HG03439 (cell line): ENCODE results near the gene IFI16.
A peak's percentile ranks its signal among the peaks of the same experiment; 100 is the strongest.

ENCODE experiments used
- ATAC-seq: cut with Tn5 transposase; IDR thresholded peaks from one replicate; pipeline ENCODE4 v1.9.1; 2021; ENCODE audit warnings: mild to moderate bottlenecking, moderate library complexity; ENCODE audit not compliant: unreplicated experiment

IFI16 gene

DNA sequence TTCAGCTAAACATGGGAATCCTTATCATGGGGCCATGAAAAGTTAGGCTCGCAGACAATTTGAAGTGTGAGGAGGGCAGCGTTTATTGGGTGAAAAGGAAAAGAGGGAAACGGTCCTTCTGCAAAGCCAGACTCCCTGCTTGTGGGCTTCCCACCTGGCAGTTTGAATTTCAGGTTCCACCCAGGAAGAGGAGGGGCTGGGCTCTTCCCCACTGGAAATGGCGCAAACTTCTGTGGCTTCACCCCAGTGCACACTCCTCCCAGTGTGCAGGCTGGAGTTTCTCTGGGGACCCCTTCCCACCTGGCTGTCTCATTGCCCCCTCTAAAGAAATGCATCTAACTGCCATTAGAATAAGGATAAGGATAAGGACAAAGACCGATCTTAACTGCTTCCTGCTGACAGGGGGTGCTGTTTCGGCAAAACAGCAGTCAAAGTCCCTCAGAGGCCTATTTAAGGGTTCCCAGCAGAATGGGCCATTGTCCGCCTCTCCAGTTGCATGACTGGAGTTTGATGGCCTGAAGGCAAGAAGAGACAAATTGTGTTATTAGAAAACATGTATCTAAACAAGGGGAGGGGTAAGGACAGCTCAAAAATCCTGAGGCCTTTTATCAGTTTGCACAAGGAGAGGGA lies 46.5 kb downstream of the IFI16 start:
- ATAC-seq = no peak

DNA sequence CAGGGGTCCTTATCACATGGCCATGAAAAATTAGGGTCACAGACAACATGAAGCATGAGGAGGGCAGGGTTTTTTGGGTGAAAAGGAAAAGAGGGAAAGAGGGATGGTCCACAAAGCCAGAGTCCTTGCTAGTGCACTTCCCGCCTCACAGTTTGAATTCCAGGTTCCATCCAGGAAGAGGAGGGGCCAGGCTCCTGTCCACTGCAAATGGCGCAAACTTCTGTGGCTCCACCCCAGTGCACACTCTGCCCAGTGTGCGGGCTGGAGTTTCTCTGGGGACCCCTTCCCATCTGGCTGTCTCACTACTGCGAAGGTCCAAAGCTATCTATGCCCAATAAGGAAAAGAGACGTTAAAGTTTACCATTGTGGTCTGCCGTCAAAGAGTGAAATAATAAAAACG lies 49.0 kb downstream of the IFI16 start:
- ATAC-seq = no peak

DNA sequence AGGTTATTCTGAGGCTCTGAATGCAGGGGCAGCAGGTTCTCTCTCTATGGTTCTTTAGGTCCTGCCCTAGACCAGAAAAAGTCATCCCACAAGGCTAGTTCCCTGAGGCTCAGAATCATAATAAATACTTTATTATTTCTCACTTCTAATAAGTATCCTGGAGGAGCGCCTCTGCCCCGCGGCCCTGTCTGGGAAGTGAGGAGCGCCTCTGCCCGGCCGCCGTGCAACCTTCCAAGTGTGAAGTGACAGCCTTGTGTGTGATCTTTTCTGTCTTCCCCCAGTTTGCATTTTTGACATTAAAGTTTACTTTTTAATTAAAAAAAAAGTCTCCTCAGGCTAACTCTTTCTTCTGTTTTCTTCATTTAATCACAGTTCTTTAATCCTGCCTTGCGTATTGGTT lies 55.4 kb downstream of the IFI16 start:
- no peak for ATAC-seq

DNA sequence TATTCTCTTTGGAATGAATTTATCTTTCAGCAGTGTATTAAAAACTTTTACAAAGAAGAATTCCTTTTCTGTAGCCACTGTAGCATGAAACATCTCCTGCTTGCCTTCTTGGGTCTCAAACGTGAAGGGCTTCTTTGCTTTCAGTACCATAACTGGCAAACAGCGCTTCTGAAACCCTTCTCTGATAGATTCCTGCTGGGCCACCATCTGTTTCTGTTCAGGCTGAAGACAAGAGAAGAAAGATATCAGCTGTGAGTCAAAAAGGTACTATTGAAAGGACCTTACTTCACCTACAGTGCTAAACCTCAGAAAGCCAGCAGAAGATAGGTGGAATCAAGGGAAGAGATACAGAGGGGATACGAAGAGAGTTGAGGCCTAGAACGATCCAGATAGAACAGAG lies 56.4 kb downstream of the IFI16 start:
- ATAC-seq = no peak

DNA sequence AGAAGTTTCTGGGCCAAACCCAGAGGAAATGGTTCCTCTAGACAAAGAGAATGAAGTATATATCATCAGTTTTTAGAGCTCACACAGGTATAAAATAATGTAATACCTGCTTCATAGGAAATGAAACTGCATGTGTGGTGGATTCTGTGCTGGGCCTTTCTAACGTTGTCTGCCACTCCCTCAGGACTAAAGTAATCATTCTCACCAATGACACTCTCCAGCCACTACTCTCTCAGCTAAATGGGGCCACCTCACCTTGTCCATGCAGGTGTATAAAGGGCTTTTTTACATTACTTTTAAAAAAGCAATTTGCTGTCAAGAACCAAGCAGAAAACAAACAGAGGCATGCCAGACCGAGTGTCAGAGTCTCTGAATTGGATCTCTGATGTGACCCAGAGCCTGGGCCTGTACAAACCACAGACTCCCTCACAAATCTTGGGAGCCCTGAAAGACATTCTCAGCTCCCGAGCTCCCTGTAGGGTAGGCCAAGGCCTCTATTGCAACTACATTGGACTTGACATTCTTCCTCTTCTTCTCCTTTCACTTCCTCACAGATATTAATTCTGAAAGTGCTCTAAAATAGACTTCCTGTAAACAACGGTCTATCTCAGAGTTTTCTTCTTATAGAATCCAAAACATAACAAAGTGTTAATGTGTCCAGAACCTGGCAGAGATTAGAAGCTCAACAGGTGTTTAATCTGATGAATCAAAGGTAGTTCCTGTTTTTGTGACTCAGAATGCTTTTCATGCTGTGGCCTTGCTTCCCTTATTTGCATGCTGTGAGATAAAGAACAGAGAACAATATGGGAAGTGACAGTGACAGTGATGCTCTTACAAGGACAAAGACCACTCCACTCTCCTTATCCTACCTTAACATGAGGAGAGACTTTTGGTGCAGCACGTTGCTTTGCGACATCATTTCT lies 58.3 kb downstream of the IFI16 start:
- ATAC-seq = peak; percentile 84

DNA sequence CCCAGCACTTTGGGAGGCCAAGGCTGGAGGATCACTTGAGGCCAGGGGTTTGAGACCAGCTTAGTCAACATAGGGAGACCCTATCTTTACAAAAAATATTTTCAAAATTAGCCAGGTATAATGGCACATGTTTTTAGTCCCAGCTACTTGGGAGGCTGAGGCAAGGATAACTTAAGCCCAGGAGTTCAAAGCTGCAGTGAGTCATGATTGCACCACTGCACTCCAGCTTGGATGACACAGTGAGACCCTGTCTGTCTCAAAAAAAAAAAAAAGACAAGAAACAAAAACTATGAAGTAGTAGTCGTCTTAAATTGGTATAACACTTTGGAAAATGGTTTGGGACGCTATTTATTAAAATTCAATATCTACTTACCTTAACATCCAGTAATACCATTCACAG lies 59.2 kb downstream of the IFI16 start:
- no peak for ATAC-seq

DNA sequence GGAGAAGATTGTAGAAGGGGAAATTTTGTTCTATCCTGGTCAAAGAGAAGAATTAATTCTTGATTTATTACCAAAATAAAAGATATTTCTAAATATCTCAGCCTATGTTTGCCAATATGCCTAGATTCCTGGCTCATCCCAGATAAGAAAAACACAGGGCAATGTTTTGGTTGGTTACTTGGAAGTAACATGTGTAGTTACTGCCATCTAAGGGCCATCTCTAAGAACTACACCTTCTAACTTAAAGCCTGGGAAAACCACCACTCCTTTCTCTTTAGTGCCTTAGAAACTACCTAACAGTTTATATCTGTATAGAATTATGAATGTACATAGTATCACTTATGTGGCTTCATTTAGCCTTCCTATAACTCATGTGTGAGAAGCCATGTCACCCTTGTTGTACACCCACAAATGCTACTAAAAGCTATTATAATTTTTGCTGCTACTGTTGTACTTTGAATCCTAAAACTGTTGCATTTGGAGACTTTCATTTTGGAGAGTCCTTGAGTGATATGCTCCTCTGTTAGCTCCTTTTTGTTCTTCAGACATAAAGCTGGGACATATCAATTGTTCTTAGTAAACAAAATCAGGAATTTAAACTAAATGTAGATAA lies 62.4 kb downstream of the IFI16 start:
- ATAC-seq = no peak

DNA sequence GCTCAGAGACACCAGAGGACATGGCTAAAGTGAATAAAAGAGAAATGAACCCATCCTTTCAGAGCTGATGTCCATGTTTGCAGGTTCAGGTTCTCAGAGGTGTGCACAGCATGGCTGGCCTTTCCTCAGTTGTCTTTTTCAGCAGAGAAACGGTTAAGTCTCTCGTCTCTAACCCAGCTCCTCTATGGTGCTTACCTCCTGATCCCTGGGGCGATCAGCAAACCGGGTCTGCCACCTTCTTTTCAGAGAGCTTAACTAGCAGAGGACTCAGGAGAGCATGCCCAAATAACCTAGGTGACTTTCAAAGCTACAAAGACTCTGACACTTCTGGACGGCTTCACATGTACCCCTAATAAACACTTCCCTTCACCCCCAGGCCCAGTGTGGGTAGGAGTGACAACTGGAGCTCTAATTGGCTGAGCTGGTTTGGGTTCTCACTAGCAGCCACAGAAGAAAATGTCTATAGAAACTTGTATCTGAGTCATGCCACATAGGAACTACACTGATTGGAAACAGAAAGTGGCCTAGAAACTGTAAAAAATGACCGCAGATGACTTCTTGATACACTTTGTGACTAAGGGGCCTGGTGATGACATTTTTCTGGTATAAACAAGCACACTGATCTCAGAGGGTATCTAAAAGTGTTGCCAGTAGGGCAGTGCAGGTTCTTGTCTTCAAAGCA lies 66.9 kb downstream of the IFI16 start, which contains the start of gene AIM2:
TSS of gene AIM2 (minus strand) at position 329 of the 682 bp plus-strand sequence. CDS start 3,267 bp downstream, outside the sequence.
- peak; percentile 86 for ATAC-seq

DNA sequence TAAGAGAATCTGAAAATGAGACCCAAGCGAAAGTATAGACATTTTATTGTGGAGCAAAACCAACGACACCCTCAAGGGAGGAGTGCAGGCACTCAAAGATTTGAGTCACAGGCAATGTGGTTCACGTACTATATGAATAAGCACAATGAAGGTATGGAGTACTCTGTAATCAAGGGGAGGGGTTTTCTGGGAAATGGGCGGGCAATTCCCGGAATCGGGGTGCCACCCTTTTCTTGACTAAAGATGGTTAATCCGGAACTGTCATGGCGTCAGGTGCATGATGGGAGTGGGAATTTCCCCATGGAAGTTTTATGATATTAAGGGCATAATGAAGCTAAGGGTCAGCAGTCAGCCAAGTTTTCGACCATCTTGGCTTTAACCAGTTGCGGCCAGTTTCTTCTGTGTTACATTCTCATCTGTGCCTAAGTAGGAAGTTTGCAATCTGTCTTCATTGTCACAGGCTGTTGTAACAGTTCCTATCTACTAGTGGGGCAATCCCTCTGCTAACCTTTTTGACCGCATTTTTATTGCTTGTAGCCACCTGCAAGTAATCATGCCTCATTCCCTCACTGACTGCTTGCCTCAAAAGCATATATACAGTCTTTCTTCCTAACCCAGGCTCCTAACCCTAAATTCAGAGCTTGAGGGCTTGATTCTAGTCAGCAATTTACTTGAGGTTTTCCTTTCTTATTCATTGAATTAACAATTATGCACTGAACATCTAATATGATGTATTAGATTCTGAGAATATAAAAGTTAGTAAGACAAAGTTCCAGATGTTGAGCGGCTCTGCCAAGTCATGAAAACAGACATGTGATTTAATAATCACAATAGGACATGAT lies 67.6 kb downstream of the IFI16 start:
- ATAC-seq = peak; percentile 72

DNA sequence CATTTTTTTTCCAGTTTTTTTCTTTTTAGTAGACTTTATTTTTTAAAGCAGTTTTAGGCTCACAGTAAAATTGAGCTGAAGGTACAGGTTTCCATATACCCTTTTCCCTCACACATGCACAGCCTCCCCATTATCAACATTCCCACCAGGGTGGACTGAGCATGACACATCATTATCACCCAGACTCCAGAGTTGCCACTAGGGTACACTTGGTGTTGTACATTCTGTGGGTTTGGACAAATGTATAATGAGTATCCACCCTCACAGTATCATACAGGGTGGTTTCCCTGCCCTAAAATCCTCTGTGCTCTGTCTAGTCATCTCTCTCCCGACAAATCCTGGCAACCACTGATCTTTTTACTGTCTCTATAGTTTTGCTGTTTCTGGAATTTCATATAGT lies 69.8 kb downstream of the IFI16 start:
- ATAC-seq = no peak

DNA sequence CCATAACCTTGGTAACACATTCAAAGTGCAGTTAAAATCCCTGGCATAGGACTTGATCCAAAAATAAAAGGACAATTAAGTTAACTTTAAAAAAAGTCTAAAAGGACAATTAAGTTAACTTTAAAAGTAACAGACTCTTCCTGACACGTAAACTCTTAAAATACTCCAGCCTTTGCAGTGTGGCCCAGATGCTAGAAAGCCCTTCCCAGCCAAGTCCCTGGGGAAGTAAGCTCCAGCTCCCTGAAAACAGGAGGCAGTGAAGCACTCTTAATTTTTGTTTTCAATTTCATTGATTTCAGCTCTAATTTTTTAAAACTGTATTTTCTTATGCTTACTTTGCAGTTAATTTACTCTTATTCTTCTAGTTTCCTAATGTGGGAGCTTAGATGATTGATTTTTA lies 71.9 kb downstream of the IFI16 start:
- ATAC-seq = no peak

DNA sequence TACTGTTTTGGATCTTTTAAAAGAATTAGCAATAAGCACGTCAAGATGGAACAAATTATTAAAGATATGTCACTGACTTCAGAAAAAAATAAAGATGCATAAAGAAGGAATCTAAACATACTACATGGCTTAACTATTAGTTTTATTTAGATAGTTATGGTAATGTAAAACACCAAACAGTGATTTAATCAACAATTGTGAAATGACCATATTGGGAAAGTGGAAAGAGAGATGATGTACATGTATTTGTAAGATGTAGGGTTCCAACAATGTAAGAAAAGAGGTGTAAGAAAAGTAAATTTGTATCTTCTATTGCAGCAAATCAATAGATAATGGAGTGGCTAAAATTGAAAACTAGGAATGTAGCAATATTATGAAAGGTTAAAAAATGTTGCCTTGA lies 73.3 kb downstream of the IFI16 start:
- no peak for ATAC-seq

DNA sequence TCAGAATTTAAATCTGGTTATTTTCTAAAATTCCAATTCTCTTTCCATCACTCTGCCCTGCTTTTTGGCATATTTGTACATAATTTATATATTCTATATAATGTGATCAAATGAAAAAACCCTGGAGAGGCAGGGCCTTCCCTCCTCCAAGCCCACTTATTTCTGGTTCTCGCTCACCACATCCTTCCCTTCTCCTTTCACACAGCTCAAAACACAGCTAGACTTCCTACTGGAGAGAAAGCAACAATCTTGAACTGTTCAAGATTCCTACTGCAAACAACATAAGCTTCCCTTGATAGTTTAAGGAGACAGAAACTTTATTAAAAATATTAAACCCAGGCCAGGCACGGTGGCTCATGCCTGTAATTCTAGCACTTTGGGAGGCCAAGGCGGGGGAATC lies 74.4 kb downstream of the IFI16 start:
- no peak for ATAC-seq

DNA sequence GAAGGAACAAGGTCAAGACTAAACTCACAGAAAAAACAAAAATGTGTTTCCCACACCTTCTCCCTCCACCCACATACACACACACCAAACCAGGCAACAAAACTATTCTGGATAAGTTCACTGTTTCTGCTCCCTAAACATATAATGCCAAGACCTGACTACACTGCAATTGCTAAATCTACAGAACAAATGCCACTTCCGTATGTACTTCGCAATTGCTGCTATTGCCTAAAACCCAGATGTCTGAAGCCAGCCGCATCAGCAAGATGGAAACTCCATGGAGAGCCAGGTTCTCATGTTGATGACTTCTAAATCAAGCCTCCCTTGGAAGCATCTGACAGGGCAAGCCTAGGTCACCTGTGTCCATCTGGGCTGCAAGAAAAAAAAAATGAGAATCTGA lies 75.2 kb downstream of the IFI16 start:
- ATAC-seq = no peak

DNA sequence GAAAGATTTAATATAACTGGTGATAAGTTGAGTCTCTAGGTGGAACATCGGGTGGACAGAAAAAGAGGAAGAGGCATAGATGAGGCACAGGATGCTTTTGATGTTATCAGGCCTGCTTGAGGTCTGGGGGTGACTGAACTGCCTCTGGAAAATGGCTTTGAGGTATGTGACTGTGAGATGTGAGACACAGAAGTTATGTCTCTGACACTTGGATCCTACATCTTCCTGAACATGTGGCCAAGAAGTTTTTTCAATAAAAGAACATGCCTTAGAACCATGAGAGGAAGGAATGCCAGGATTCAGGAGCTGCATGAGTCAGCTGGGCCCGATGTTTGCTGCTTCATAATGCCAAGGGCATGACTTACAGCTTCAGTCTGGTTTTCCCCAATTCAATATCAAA lies 78.3 kb downstream of the IFI16 start:
- ATAC-seq = no peak

DNA sequence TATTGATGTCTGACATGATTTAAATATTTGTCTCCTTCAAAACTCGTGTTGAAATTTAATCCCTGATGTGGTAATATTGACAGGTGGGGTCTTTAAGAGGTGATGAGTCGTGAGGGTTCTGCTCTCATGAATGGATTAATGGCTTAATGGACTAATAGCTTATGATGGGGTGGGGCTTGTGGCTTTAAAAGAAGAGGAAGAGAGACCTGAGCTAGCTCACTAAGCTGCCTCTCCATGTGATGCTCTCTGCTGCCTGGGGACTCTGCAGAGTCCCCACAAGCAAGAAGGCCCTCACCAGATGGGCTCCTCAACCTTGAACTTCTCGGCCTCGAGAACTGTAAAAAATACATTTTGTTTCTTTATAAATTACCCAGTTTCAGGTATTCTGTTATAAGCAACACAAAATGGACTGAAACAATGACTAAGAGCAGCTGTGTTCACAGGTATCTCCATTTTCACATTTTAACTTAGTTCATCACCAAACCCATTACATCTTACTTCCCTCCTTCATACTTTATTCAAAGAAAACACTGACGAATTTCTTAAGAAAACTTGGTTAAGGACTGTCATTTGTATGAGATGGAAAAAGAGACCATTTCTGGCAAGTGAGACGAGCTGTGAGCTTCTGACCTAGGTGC lies 79.0 kb downstream of the IFI16 start:
- no peak for ATAC-seq

DNA sequence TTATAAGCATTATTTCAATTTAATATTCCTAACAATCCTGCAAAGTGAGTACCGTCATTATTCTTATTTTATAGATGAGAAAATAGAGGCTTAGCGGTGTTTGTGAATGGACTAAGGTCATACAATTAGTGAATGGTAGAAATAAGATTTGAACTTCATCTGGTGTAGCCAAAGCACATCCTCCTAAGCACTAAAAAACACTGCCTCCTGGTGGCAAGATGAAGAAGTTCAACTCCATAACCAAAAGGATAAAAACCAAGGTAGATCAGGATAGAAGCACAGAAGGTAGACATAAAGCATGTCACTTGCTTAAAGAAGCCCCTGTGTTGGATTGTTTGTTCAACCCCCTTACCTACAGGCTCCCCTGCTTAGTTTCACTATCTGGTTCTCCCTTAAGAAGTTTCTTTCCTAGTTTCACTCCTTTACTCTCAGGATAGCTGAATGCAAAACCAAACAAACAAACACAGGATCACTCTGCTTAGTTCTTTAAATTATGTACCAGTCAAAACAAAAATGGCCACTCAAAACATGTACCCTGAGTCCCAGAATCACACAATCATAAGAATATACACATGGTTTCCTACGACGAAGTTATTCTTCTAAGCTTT lies 79.6 kb downstream of the IFI16 start:
- no peak for ATAC-seq

DNA sequence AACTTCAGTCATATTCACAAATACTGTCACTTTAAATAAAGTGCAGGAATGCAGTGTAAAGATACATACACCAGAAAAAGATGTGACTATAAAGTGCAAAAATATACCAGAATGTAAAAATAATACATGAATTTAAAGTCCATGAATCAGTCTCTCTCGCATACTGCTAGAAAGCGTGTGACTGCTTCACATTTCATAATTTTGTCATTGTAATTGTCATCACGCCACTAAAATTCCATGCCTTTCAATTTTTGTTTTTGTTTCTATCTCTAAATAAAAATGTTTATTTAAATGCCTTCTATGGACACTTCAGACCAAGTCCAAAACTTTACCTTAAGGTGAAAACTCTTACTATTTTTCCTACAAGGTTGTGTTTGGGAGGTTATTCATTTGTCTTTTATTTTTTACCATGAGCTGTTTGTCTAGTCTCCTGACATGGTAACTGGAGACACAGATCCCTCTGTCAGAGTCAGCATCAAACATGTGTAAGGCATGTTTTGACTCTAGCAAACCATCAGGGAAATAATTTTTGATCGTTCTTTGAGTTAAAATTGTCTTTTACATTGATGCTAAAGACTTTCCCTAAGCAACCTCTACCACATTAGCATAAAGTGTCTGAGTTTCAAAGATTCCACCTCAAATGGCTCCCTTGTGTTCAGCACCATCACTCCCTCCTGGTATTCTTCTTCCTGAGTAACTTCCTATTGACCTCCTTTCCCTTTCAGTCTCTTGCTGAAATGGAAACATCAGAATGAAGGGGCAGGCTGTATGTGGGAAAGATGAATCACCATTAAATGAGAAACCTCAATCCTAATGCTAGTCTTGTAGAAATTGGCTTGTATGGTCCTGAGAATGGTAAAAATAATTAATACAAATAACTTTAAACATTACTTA lies 80.8 kb downstream of the IFI16 start:
- no peak for ATAC-seq

DNA sequence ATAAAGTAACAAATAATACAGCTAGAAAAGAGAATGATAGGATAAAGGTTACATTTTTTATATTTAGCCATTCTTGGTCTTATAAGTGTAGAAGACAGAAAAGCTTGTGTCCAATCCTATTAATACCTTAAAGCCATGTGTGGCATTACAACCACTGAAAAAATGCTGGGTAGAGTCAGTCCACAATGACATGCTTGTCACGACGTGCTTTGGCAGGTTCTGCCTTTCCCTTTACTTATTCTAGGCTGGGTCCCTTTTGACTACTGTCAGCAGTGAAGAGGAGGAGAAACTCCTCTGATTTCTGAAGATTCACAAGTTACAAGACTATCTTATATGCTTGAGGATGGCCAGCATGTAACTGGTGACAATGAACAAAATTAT lies 81.5 kb downstream of the IFI16 start:
- no peak for ATAC-seq
